Hepatocyte (in vitro differentiated cells): Measurements from ENCODE around the gene JAM2. TPM values are rescaled to one million over a fixed set of nuclear protein-coding genes. Genes with fewer than 3 reads are reported as not detected.

Experiments used
- DNase-seq: peaks from one replicate; pipeline ENCODE4 v3.0.0-alpha.2; 2016; ENCODE audit warnings: low spot score
- H2AFZ ChIP-seq: fragments of 200-600 bp; sonication (generic); 2 replicates; pipeline ENCODE4 v1.6.0; 2016; ENCODE audit warnings: antibody characterized with exemption, mild to moderate bottlenecking
- H3K27ac ChIP-seq: fragments of 200-600 bp; sonication (generic); 2 replicates; pipeline ENCODE4 v1.5.1; 2016; ENCODE audit warnings: mild to moderate bottlenecking
- H3K27me3 ChIP-seq: fragments of 200-600 bp; sonication (generic); 2 replicates; pipeline ENCODE4 v1.6.1; 2016
- H3K36me3 ChIP-seq: fragments of 200-600 bp; sonication (generic); replicated peaks from 2 replicates; pipeline ENCODE4 v1.5.1; 2016; ENCODE audit warnings: low read depth; ENCODE audit not compliant: insufficient read depth
- H3K4me1 ChIP-seq: fragments of 200-600 bp; sonication (generic); 2 replicates; pipeline ENCODE4 v1.5.1; 2016; ENCODE audit warnings: mild to moderate bottlenecking, moderate library complexity; ENCODE audit not compliant: insufficient read depth
- H3K4me2 ChIP-seq: fragments of 200-600 bp; sonication (generic); 2 replicates; pipeline ENCODE4 v1.6.0; 2016
- H3K4me3 ChIP-seq: fragments of 200-600 bp; sonication (generic); 2 replicates; pipeline ENCODE4 v1.5.1; 2016; ENCODE audit warnings: mild to moderate bottlenecking
- H3K79me2 ChIP-seq: fragments of 200-600 bp; sonication (generic); 2 replicates; pipeline ENCODE4 v1.6.0; 2017; ENCODE audit warnings: mild to moderate bottlenecking
- H3K9me2 ChIP-seq: fragments of 200-600 bp; sonication (generic); replicated peaks from 2 replicates; pipeline ENCODE4 v1.6.0; 2017; ENCODE audit warnings: mild to moderate bottlenecking; ENCODE audit not compliant: insufficient read depth
- H3K9me3 ChIP-seq: fragments of 200-600 bp; sonication (generic); 2 replicates; pipeline ENCODE4 v1.5.1; 2016; ENCODE audit warnings: low read depth, mild to moderate bottlenecking
- H4K20me1 ChIP-seq: fragments of 200-600 bp; sonication (generic); 2 replicates; pipeline ENCODE4 v1.6.0; 2016; ENCODE audit warnings: mild to moderate bottlenecking; ENCODE audit not compliant: insufficient read depth, poor library complexity, severe bottlenecking
- CTCF ChIP-seq: fragments of 200-600 bp; sonication (generic); IDR thresholded peaks from 2 replicates; pipeline ENCODE4 v1.5.1; 2016; ENCODE audit warnings: antibody characterized with exemption, mild to moderate bottlenecking; ENCODE audit not compliant: poor library complexity
- EZH2 ChIP-seq: fragments of 200-600 bp; sonication (generic); IDR thresholded peaks from 2 replicates; pipeline ENCODE4 v1.6.1; 2016; ENCODE audit warnings: antibody characterized with exemption, mild to moderate bottlenecking, borderline replicate concordance
- EZH2phosphoT487 ChIP-seq: fragments of 200-600 bp; sonication (generic); IDR thresholded peaks from one replicate; pipeline ENCODE4 v1.6.1; 2018; ENCODE audit warnings: antibody characterized with exemption, mild to moderate bottlenecking, low read depth, moderate library complexity; ENCODE audit not compliant: unreplicated experiment, severe bottlenecking
- WGBS: methylation state at CpG from one replicate; pipeline ENCODE4 v1.1.6; 2016; ENCODE audit warnings: low lambda C conversion rate; ENCODE audit errors: missing lambda C conversion rate; 5-methylcytosine and 5-hydroxymethylcytosine counted together
- polyA plus RNA-seq: library from polyadenylated mRNA; unstranded; fragments of >200 nt; fragmentation: Nextera tagmentation; extraction: Ambion mirVana; gene quantifications from 2 replicates; pipeline ENCODE4 v1.2.1, GENCODE V29; 2016
- total RNA-seq: library from RNA; depleted of rRNA; stranded (reverse); fragments of >200 nt; gene quantifications from 2 replicates; pipeline ENCODE4 v1.2.3, GENCODE V29; 2014

JAM2 gene
- total and polyA plus RNA-seq, 2 experiments from 2014 or later: 1.8 to 4.9 TPM

- Histone ChIP-seq H3K4me1 (no peaks in the 10 kb centered on the region), H2AFZ (no peak overlapping the region), H4K20me1 (no peaks in the 10 kb centered on the region), H3K9me3 (no peaks in the 10 kb centered on the region), H3K9me2 (no peaks in the 10 kb centered on the region), H3K4me2 (no peak overlapping the region), H3K27ac (no peak overlapping the region), H3K4me3 (no peak overlapping the region), H3K79me2 (no peaks in the 10 kb centered on the region), H3K27me3 (no peaks in the 10 kb centered on the region), H3K36me3 (no peaks in the 10 kb centered on the region)
- 72% methylated on average over 1 of the region's 1 CpG for WGBS
- DNase-seq: no peak
- no peak for TF ChIP-seq CTCF
- no peak for TF ChIP-seq EZH2phosphoT487
- no peak for TF ChIP-seq EZH2
Measured at GRCh38 chr21:25759573-25759972, 120.5 kb downstream of the JAM2 start.

- 96% methylated on average over 3 of the region's 3 CpGs for WGBS
Measured at GRCh38 chr21:25760061-25760460, 121.0 kb downstream of the JAM2 start.

GRCh38 chr21:25760677-25761076, 121.6 kb downstream of the JAM2 start:
- no peak for TF ChIP-seq CTCF
- no peak for TF ChIP-seq EZH2phosphoT487
- no peak for TF ChIP-seq EZH2
- H3K27ac ChIP-seq: no peak overlapping the region
- no peak overlapping the region for H2AFZ ChIP-seq
- no peaks in the 10 kb centered on the region for H3K9me2 ChIP-seq
- H3K4me2 ChIP-seq: no peak overlapping the region
- no peak overlapping the region for H3K4me3 ChIP-seq
- no peaks in the 10 kb centered on the region for H3K36me3 ChIP-seq
- H3K79me2 ChIP-seq: no peaks in the 10 kb centered on the region
- H3K27me3 ChIP-seq: no peaks in the 10 kb centered on the region
- H4K20me1 ChIP-seq: no peaks in the 10 kb centered on the region
- no peaks in the 10 kb centered on the region for H3K4me1 ChIP-seq
- no peaks in the 10 kb centered on the region for H3K9me3 ChIP-seq
- DNase-seq: no peak
- 78% methylated on average over 1 of the region's 1 CpG for WGBS

More at GRCh38 chr21:25760061-25760460, 121.0 kb downstream of the JAM2 start:
- no peaks in the 10 kb centered on the region for H3K9me2 ChIP-seq
- no peaks in the 10 kb centered on the region for H3K36me3 ChIP-seq
- H3K79me2 ChIP-seq: no peaks in the 10 kb centered on the region
- H3K4me3 ChIP-seq: no peak overlapping the region
- H3K27ac ChIP-seq: no peak overlapping the region
- no peaks in the 10 kb centered on the region for H4K20me1 ChIP-seq
- H3K4me2 ChIP-seq: no peak overlapping the region
- TF ChIP-seq EZH2 (no peak), CTCF (no peak), EZH2phosphoT487 (no peak)
- no peaks in the 10 kb centered on the region for H3K4me1 ChIP-seq
- no peaks in the 10 kb centered on the region for H3K27me3 ChIP-seq
- no peak for DNase-seq
- no peaks in the 10 kb centered on the region for H3K9me3 ChIP-seq
- no peak overlapping the region for H2AFZ ChIP-seq

GRCh38 chr21:25764065-25764464, 125.0 kb downstream of the JAM2 start:
- Histone ChIP-seq H3K9me2 (no peaks in the 10 kb centered on the region), H3K27ac (no peak overlapping the region), H4K20me1 (no peaks in the 10 kb centered on the region), H3K27me3 (no peaks in the 10 kb centered on the region), H3K9me3 (no peaks in the 10 kb centered on the region), H3K36me3 (no peaks in the 10 kb centered on the region), H3K4me3 (no peak overlapping the region), H2AFZ (no peak overlapping the region), H3K79me2 (no peaks in the 10 kb centered on the region), H3K4me1 (no peaks in the 10 kb centered on the region), H3K4me2 (no peak overlapping the region)
- no peak for TF ChIP-seq EZH2phosphoT487
- TF ChIP-seq EZH2: no peak
- TF ChIP-seq CTCF: no peak
- no peak for DNase-seq
- WGBS: 99% methylated on average over 3 of the region's 3 CpGs
